Measurements from ENCODE around the gene OR10P1. TPM values are rescaled to one million over a fixed set of nuclear protein-coding genes. Genes with fewer than 3 reads are reported as not detected.

OR10P1 gene
- total and polyA plus RNA-seq, 8 donors = not detected

- DNase-seq (no peak), ATAC-seq (no peak)
- H3K4me3 ChIP-seq = no peak overlapping the region
- no peaks in the 10 kb centered on the region for H3K9me3 ChIP-seq
- no peaks in the 10 kb centered on the region for H3K4me1 ChIP-seq
- no peak overlapping the region for H3K27ac ChIP-seq
- intact Hi-C loops (cut with DNase I) = no loop called here
- no peak for TF ChIP-seq CTCF (IDR thresholded peaks at IDR 0.05)
- no peaks in the 10 kb centered on the region for H3K36me3 ChIP-seq
- H3K27me3 ChIP-seq = no peaks in the 10 kb centered on the region
Observed at GRCh38 chr12:55666508-55666907, 29.8 kb downstream of the OR10P1 start.

- Histone ChIP-seq H3K27me3 (no peaks in the 10 kb centered on the region), H3K4me1 (peaks cover 0 to 7% of the 10 kb centered on the region in 2 donors), H3K36me3 (no peaks in the 10 kb centered on the region), H3K4me3 (no peak overlapping the region), H3K27ac (no peak overlapping the region), H3K9me3 (no peaks in the 10 kb centered on the region)
- TF ChIP-seq CTCF (IDR thresholded peaks at IDR 0.05) = no peak
- DNase-seq (no peak), ATAC-seq (no peak)
- intact Hi-C loops (cut with DNase I) = no loop called here
Observed at GRCh38 chr12:55670276-55670675, 33.6 kb downstream of the OR10P1 start.

- H3K27ac ChIP-seq = no peak overlapping the region
- peaks cover 0 to 13% of the 10 kb centered on the region in 2 donors for H3K4me1 ChIP-seq
- H3K27me3 ChIP-seq = no peaks in the 10 kb centered on the region
- H3K9me3 ChIP-seq = no peaks in the 10 kb centered on the region
- DNase-seq (no peak), ATAC-seq (no peak)
- no peak overlapping the region for H3K4me3 ChIP-seq
- no peak for TF ChIP-seq CTCF (IDR thresholded peaks at IDR 0.05)
- H3K36me3 ChIP-seq = no peaks in the 10 kb centered on the region
- intact Hi-C loops (cut with DNase I) = no loop called here
Observed at GRCh38 chr12:55671746-55672145, 35.1 kb downstream of the OR10P1 start.

GRCh38 chr12:55673638-55674037 is 36.9 kb downstream of the OR10P1 start:
- TF ChIP-seq CTCF (IDR thresholded peaks at IDR 0.05) = no peak
- Histone ChIP-seq H3K36me3 (no peaks in the 10 kb centered on the region), H3K27me3 (no peaks in the 10 kb centered on the region), H3K4me1 (peaks cover 0 to 21% of the 10 kb centered on the region in 2 donors), H3K9me3 (no peaks in the 10 kb centered on the region), H3K4me3 (no peak overlapping the region), H3K27ac (peak overlapping the region in 1 of 2 donors; percentile 66)
- intact Hi-C loops (cut with DNase I) = no loop called here
- DNase-seq = no peak
- ATAC-seq = peak; percentile 55

GRCh38 chr12:55675666-55676065 is 39.0 kb downstream of the OR10P1 start:
- H3K9me3 ChIP-seq = no peaks in the 10 kb centered on the region
- peak overlapping the region in 1 of 2 donors; percentile 81 for H3K27ac ChIP-seq
- intact Hi-C loops (cut with DNase I) = no loop called here
- no peak for DNase-seq
- no peak for TF ChIP-seq CTCF (IDR thresholded peaks at IDR 0.05)
- H3K27me3 ChIP-seq = no peaks in the 10 kb centered on the region
- H3K4me3 ChIP-seq = no peak overlapping the region
- peak; percentile 9 for ATAC-seq
- peaks cover 0 to 22% of the 10 kb centered on the region in 2 donors for H3K4me1 ChIP-seq
- no peaks in the 10 kb centered on the region for H3K36me3 ChIP-seq
